Suppressor macrophage (primary cell): Measurements from ENCODE around the gene GMEB2.
"Not testable (repeated sequence)": the region's sequence is repeated elsewhere in the genome, so short reads cannot be mapped to it uniquely, and the experiment has no call there.

Experiments
- DNase-seq, 4 experiments: peaks; one replicate each; pipeline ENCODE4 v3.0.0-alpha.2; 2020 to 2022

GMEB2 gene

DNA sequence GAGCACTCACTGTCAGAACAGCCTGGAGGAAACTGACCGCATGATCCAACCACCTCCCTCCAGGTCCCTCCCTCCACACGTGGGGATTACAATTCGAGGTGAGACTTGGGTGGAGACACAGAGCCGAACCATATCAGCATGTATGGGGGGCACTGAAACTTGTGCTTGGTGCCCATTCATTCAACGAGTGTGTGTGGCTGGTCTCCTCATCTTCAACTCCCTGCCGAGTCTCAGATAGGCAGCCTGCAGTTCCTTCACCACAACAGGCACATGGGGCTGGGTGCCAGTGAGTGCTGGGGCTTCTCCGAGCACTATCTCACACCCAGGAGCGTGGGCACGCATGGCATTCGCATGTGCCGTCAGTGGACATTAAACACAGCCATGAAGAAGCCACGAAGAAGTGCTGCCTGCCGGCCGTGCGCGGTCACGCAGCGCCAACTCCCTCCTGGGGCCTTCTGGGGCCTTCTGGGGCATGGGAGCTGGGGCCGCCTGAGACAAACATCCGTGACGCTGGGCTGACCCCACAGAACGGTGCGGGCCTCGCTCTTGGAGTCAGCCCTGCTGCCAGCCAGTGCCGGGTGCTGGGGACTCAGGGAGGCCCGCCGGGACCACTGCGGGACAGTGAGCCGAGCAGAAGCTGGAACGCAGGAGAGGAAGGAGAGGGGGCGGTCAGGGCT lies 30.5 kb upstream of the GMEB2 start:
- no peak for DNase-seq

DNA sequence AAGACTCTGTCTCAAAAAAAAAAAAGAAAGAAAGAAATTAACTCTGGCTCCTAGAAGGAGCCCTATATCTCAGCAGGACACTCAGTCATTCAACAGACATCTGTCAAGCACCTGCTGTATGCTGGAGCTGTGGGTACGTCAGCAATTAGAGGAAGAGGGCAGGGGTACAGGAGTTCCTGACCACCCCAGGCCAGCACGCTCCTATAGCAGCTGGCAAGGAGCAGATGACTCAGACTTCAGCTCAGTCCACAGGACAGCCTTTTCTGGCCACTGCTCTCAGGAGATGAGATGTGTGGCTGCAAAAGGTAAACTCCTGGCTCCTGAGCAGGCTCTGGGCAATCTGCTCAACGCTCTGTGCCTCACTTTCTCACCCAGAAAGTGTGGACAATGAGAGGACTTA lies 29.6 kb upstream of the GMEB2 start:
- DNase-seq = no peak

DNA sequence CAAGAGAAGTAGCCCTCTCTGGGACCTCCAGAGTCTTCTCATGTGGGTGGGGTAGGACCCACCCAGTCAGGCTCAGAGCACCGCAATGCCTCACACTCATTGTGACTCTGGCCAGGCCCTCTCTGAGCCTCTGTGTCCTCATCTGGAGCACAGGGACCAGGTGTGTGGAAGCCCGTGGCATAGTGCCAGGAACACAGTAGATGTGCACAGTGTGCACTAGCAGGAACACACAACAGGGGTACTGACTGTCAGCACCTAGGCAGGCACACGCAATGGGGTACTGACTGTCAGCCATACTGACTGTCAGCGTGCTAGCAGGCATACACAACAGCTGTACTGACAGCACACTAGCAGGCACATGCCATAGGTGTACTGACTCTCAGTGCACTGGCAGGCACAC lies 28.3 kb upstream of the GMEB2 start:
- no peak for DNase-seq

DNA sequence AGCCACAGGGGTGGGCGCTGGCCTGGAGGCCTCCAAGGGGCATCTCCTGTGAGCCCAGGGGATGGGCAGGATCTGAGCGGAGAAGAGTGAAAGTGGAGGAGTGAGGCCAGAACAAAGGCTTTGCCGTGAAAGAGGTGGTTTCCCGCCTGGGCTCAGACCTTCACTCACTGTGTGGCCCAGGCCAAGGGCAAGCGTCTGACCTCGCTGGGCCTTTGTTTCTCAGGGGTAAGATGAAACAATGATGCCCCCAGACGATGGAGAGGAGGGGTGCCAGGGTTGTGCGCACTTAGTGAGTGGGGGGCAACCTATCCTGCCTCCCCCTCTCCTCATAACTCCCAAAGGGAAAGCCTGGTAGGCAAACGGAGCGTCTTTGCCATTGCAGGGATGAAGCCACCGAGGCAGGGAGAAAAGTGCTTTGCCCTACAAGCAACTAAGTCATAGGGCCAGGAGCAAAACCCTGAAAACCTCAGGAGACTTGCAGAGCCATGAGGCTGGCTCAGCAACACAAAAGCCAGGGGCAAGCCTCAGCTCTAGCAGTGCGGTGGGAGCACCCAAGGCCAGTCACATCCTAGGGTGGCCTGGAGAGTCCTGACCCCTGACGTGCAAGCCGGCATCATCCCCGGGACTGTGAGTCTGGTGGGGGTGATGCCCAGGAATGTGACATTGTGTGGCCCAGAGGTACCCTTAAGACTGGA lies 27.2 kb upstream of the GMEB2 start:
- DNase-seq = no peak

DNA sequence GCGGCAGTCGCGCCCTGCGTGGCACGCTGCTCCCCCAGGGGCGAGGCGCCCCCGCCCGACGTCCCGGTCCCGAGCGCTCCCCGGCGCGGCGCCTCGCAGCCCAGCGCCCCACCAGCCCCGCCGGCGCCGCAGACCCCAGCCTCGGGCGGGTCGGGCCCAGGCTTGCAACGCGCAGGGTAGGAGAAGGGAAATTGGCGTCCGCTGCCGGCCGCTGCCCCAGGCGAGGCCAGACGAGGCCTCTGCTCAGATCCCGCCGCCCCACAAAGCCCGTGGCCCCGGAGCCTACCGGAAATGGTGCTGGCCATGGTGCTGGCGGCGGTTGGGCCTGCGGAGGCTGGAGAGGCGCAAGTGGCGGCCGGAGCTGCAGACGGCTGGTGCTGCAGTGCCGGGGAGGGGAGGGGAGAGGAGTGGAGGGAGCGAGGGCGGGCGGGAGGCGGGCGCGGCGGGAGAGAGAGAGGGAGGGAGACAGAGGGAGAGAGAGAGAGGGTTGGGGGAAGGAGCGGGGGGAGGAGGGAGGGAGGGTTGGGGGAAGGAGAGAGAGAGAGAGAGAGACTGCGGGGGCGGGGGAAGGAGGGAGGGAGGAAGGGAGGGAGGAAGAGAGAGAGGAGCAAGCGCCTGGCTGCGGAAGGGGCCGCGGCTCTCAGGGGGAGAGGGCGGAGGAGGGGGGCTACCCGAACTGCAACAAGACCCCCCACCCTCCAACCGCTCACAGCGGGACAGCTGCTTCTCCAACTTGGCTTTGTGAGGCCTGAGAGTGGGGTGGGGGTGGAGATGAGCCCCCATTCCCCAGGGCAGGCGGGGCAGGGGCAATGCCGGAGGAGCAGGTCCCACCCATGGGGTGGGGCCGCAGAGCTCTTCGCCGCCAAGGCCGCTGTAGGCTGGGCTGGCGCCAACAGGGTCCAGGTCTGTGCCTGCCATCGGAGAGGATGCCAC lies 26.4 kb upstream of the GMEB2 start, which contains the start of gene STMN3:
TSS of gene STMN3 (minus strand) at position 384 of the 933 bp plus-strand sequence. CDS start at position 305, 79 bp downstream.
- peak; percentile 84 to 93 (median 88) for DNase-seq

DNA sequence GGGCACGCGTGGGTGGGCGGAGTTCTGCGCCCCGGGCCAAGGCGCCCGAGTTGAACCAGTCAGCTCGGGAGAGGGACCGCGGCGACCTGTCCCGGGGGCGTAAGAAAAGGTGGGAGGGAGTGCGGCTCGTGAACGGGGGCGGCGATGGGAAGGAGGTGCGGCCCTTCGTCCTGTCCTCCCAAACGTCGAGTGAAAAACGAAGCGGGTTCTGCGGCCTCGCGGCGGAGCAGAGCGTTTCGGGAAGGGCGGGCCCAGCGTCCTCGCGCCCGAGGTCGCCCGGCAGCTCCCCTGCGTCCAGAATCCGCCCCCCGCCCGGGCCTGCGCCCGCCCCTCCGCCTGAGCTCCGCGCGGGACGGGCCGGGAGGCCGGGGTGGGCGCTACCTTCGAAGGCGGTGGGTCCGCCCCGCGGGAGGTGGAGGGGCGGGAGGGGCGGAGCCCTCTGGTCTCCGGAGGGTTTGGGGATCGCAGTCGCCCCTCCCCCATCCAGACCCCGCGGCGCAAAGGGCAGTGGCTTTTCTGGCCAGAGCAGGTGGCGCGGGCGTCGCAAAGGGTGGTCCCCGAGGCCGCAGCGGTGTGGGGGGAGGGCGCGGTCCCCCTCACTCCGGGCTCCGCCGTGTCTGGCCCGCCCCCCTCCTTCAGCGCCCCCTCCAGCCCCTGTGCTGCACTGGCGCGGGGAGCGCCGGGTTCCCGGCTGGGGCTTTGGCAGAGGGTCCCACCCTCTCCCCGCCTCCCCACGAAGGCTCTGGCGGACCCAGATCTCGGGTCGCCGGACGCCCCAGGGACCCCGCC lies 25.5 kb upstream of the GMEB2 start:
- no peak for DNase-seq

DNA sequence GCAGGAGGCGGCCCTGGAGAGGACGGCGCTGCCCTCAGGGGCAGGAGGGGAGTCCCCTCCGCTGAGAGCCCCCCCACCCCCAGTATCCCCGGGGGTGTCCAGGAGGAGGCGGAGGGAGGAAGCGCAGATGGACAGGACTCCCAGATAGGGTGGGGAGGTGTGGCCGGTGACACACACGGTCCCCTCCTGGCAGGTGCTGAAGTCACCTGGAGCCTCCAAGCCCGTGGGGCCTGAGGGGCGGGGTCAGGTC lies 25.0 kb upstream of the GMEB2 start:
- no peak for DNase-seq

DNA sequence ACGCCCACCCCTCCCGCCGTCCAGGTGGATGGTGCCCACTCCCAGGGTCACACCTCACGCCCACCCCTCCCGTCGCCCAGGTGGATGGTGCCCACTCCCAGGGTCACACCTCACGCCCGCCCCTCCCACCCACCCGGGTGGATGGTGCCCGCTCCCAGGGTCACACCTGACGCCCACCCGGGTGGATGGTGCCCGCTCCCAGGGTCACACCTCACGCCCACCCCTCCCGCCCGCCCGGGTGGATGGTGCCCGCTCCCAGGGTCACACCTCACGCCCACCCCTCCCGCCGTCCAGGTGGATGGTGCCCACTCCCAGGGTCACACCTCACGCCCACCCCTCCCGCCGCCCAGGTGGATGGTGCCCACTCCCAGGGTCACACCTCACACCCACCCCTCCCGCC lies 23.6 kb upstream of the GMEB2 start:
- not testable (repeated sequence) for DNase-seq

DNA sequence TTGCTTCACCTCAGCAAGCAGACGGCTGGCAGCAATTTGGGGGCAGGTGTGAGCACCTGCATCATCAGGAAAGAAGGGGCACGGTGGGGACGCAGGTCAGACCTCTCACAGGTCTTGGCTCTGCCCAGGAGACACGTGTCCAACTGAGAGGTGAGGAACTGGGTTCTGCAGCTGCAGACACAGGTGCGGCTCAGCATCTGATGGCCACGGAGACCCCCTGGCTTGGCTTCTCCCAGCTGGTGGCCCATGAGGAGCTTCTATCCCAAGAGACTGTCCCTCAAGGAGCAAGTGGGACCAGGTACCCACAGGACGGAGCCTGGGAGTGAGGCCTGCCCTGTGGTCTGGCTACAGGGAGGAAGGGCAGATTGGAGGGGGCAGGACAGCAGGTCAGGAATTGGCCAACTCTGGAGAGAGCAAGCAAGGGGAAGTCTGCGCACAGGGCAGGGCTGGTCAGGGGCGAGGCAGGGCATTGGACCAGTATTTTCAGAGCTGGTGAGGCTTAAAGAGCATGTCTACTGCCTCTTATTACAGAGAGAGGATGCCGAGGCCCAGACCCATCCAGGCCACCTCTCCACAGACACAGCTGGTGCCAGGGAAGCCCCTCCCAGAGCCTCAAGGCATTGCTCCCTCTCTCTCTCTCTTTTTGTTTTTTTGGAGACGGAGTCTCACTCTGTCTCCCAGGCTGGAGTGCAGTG lies 22.1 kb upstream of the GMEB2 start:
- no peak for DNase-seq

DNA sequence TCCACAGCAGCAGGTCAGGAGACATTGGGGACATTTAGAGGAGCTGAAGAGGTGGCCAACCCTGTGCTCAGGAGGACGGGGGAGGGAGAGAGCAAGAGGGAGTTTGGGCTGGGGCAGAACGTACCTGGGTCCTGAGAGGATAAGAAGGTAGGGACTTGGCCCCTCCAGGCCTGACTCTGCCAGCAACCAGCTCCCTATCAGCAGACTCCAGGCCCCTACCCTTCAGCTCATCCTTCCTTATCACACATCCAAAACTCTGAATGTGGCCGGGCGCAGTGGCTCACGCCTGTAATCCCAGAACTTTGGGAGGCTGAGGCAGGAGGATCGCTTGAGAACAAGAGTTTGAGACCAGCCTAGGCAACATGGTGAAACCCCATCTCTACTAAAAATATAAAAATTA lies 21.3 kb upstream of the GMEB2 start:
- no peak for DNase-seq

DNA sequence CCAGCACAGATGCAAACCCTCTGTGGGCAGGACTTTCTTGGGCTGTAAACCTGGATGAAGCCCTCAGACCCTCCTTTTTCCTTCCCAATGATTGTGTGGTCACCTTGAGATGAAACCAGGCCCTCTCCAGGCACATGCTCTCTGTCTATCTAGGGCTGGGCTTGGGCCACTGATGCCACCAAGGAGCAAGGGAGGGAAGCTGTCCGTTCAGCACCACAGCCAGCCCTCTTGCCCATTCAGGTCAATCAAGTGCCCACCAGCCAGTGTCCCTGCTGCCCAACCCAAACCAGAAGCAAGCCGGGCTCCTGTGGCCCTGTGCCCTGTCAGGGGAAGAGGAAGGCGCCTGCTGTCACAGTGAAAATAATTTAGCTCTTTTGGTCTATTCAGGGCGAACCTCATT lies 18.3 kb upstream of the GMEB2 start:
- no peak for DNase-seq

DNA sequence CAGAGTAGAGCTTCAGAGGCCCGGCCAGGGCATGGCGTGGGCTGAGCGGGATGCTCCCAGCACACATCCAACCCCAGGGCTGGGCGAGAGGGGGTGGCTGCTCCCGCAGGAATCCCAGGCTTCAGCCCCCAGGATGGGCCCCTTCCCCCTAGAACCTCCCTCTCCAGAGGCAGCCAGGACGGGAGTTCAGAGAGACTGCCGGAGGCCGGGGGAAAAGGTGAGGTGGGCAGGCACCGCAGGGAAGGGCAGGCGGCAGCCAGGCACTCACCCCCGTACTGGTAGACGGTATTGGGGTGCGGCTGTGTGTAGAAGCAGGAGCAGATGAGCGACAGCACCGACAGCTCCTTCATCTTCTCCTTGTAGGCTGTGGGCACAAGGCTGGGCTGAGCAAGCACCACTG lies 17.0 kb upstream of the GMEB2 start:
- DNase-seq = no peak

DNA sequence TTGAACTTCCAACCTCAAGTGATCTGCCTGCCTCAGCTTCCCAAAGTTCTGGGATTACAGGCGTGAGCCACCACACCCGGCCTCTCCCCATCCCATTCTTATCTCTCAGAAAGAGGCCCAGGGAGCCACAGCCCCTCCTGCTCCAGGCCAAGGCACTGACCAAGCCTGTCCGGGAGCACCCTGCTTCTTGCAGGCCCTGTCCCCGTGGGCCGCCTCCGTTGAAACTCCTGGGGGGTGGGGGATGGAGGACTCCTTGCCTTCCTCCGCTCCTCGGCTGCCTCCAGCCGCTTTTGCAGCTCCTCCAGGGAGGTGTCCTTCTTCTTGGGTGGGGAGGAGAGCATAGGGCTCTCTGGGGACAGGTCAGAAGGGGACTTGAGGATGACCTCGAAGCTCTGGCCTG lies 16.6 kb upstream of the GMEB2 start:
- no peak for DNase-seq

DNA sequence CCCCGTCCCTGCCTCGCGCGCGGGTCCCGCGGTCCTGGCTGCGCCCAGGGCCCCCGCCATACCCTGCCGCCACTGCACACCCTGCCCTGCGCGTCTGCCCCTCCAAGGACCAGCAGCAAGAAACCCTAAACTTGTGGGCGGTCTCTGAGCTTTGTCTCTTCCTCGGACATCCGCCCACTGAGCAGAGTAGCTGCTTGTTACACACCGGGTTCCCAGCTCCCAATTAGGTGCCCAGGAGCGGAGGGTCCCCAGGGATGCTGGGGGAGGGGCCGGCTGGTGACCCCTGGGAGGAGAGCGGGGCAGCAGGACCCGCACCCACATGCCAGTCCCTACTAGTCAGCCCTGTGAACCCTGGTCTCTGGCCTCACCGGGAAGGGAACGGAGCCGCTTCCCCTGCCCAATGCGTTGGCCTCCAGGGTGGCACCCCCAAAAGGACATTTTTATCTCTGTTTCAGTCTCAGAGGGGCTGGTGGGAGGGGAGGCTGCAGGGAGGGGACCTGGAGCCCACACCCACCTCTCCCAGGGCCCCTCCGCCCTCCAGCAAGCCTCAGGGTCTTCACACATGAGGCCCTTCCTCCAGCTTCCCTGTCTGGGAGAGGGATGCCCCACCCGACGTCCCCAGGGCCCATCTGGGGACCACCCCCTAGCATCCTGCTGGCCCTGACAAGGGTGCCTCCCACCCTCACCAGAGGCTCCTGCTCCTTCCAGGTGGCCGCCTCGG lies 15.8 kb upstream of the GMEB2 start:
- no peak for DNase-seq

DNA sequence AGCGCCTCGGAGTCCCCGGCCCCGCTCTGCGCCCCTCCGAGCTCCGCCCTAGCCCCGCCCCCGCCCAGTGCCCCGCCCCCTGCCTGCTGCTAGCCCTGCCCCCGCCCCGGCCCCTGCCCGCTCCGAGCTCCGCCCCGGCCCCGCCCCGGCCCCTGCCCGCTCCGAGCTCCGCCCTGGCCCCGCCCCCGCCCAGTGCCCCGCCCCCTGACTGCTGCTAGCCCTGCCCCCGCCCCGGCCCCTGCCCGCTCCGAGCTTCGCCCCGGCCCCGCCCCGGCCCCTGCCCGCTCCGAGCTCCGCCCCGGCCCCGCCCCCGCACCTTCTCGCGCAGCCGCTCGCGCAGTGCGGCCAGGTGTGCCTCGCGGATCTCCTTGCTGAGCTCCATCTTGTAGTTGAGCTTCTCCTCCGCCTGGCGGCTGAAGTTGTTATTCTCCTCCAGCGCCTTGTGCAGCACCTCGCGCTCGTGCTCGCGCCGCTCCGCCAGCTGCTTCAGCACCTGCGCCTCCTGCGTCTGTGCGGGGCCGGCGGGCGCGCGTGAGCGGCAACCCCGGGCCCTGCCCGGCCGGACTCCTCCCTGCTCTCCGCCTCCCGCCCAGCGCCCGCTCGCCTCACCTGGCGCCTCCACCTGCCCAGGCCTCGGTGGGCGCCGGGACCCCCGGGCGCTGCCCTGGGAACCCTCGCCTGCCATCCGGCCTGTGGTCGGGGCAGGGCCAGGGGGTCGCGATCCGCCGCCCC lies 15.1 kb upstream of the GMEB2 start:
- peak; percentile 71 to 96 (median 90) for DNase-seq

DNA sequence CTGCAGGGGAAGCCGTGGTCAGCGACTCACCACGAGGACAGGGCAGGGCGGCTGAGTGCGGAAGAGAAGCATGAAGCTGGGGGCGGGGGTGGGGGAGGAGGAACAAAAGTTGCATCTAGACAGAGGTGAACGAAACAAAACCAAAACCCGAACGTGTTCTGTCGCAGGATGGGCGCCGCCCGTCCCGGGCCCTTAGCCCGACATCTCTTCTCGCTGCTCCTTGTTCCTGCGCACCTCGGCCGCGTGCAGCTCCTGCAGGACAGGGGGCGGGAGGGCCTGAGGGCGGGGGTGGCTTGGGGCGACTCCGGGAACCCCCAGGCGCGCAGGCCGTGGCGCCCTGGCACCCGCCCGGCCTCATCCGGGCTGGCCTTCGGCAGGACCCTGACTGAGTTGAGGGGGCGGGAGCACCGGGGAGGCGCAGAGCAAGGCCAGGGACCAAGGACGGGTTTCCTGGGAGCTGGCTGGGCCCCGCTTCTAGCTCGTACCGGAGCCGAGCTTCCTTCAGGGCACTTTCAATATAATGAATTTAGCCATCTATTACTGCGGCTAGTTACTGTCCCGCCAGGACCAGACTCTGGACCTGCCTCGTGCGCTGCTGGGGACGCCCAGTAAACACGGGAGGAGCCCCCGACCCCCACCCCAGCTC lies 14.4 kb upstream of the GMEB2 start:
- peak in 3 of 4 experiments; percentile 30 to 71 (median 57) for DNase-seq

DNA sequence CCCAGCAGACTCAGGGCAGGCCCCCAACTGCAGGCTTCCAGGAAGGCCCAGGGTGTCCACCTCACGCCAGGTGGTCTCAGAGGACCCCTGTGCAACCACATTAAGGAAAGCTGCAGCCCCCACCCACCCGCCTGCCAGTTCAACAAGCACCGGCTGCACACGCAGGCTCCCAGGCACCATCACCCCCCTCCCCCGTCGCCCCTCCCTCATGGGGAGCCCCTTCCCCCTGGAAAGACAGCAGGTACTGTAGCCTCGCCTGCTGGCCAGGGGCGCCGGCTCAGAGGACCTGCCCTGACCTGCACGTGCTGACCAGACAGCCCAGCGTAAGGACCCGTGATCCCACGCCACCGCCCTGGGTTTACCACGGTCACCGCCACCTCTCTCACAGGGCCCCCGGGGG lies 13.8 kb upstream of the GMEB2 start:
- DNase-seq = not testable (repeated sequence)

DNA sequence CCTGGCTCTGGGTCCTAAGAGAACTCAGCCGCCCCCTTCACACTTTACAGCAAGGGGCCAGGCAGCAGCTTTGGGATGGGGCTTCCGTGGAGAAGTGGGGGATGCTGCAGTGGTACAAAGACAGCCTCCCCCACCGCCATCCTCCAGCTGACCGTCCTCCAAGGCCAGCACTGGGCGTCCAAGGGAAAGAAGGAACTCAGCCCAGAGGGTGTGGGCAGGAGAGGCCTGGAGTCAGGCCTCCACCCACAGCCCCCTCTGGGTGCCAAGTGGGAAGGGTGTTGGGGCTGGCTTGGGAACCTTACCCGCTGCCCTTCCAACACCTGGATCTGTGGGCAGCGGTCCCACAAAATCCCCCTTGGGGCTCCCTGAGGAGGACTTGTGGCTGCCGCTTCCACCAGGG lies 13.2 kb upstream of the GMEB2 start:
- DNase-seq = peak; percentile 28 to 81 (median 66)

DNA sequence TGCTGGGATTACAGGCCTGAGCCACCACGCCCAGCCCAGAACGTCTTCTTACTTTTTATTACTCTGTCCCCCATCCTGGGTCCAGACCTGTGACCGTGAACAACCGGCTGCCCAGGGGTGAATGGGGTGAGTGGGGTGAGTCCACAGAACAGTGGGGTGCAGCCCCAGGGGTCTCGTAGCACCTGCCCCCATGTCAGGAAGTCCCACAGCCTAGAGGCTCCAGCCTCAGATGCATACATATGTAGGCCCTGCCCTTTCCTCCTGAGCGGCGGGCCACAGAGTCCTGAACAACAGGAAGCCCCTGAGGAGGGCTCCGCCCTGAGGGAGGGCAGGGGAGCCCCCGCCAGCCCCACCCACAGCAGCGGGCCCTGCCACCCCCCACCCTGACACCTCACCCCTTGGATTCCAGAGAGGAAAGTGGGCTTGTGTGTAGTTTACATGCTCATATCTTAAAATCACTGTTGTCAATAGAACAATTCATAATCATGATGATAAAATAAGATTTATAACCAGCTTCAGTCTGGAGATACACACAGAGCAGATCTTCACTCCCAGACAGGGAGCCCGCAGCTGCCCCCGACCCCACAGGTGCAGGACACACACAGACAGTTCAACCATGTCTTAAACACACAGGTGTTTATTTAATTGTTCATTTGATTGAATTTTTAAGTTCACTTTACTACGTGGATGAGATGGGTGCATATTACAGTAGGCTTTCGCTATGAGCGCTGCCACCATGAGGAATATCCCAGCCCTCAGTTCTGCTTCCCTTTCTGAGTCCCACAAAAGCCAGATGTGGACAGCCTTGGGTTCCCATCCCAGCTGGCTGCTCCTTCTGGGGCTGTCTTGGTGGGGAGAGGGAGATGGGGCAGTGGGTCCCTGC lies 12.4 kb upstream of the GMEB2 start:
- DNase-seq = peak in 2 of 4 experiments; percentile 48 to 49
